GM10248 (cell line): ENCODE measurements around the gene PPP1R1A.

ENCODE experiments used
- CTCF ChIA-PET: fragments of 300-600 bp; sonication (Branson Sonifier 250); formaldehyde crosslinking; extraction: SDS; loops from one replicate; lab custom pipeline; 2021; ENCODE audit warnings: antibody characterized with exemption; lab: Yijun Ruan, JAX
- POLR2A ChIA-PET: fragments of 350-650 bp; sonication (Branson Sonifier 250); formaldehyde crosslinking; extraction: SDS; loops from one replicate; lab custom pipeline; 2020; ENCODE audit warnings: antibody characterized with exemption; lab: Yijun Ruan, JAX
- DNase-seq: peaks from one replicate; pipeline ENCODE4 v3.0.0; 2012; ENCODE audit errors: extremely low spot score
- CTCF ChIP-seq: IDR thresholded peaks from 2 replicates; pipeline ENCODE4 v1.5.1; 2012; ENCODE audit warnings: mild to moderate bottlenecking, low read depth; ENCODE audit errors: extremely low read depth, missing control alignments, control extremely low read depth

The PPP1R1A gene

DNA sequence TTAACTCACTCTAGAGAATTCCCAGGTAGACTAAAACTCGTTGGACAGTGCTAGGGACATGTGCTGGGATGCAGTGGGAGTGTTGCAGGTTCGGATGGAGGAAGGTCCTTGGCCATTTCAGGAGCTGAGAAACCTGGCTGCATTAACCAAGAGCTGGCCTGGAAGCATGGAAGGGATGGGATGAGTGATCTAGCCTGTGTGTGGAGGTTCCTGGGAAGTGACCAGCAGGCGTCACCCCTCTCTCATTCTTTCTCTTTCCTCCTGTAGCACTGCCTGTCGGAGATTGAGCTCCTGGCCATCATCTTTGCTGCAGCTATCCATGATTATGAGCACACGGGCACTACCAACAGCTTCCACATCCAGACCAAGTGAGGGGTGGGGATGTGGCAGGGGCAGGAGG is 15.6 kb downstream of the PPP1R1A start:
- CTCF ChIA-PET: interaction anchor here (0.8 to 2.1 kb wide), 2 partner anchors 23 to 86 kb away, joined by 3 to 7 read pairs; no protein-coding TSS in a partner anchor
- POLR2A ChIA-PET: no interaction called here

GRCh38 chr12:54571193-54572188 is 17.0 kb downstream of the PPP1R1A start:
- ChIA-PET POLR2A (no interaction called here), CTCF (interaction anchor here (1.6 to 2.1 kb wide), 4 partner anchors 8 to 24 kb away, joined by 4 to 7 read pairs (median 6); no protein-coding TSS in a partner anchor)
- DNase-seq: no peak
- no peak for TF ChIP-seq CTCF

More for the DNA sequence above, 15.6 kb downstream of the PPP1R1A start:
- no peak for TF ChIP-seq CTCF
- DNase-seq: no peak

GRCh38 chr12:54569995-54570528 is 18.4 kb downstream of the PPP1R1A start:
- ChIA-PET POLR2A (no interaction called here), CTCF (interaction anchor here (0.7 to 8.5 kb wide), 4 partner anchors 8 to 26 kb away, joined by 3 to 87 read pairs (median 5); no protein-coding TSS in a partner anchor)
- DNase-seq: no peak
- no peak for TF ChIP-seq CTCF

GRCh38 chr12:54569072-54569471 is 19.4 kb downstream of the PPP1R1A start:
- ChIA-PET CTCF (interaction anchor here (1.5 to 8.5 kb wide), 3 partner anchors 9 to 389 kb away, joined by 3 to 87 read pairs (median 4); no protein-coding TSS in a partner anchor), POLR2A (no interaction called here)
- TF ChIP-seq CTCF: no peak
- DNase-seq: no peak

GRCh38 chr12:54566792-54567191 is 21.7 kb downstream of the PPP1R1A start:
- no peak for DNase-seq
- ChIA-PET POLR2A (no interaction called here), CTCF (interaction anchor here (1.0 to 8.5 kb wide), 4 partner anchors 8 to 27 kb away, joined by 3 to 87 read pairs (median 6); no protein-coding TSS in a partner anchor)
- no peak for TF ChIP-seq CTCF

- DNase-seq: no peak
- no peak for TF ChIP-seq CTCF
- ChIA-PET CTCF (interaction anchor here (1.3 to 8.5 kb wide), 3 partner anchors 12 to 27 kb away, joined by 3 to 87 read pairs (median 4); no protein-coding TSS in a partner anchor), POLR2A (no interaction called here)
Observed at GRCh38 chr12:54565986-54566544, 22.4 kb downstream of the PPP1R1A start.
